ENCODE results near the gene TREH. TPM values are rescaled to one million over a fixed set of nuclear protein-coding genes. Genes with fewer than 3 reads are reported as not detected.
A peak's percentile ranks its signal among the peaks of the same experiment; 100 is the strongest.

The TREH gene
- total RNA-seq, 1 experiment from 2014 or later, result not detected

DNA sequence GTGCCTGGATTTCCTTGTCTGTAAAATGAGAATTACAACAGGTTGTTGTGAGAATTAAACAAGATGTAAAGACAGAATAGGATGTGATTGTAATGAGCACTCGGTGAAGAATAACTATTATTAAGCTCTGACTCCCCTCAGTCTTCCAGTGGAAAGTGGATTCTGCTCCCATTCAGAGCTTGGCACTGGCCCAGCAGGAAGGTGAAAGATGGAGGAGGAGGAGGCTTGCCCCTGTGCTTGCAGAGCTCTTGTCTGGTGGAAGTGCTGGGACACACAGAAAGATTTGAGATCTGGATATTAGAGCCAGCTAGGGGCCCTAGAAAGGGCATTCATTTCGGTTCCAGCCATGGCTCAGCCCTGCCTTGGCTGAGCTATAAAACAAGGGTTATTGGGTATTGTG lies 43.8 kb downstream of the TREH start:
- H3K4me1 ChIP-seq (ENCODE audit: insufficient read depth, low read length), result peaks cover 12% of the 10 kb centered on the region; the same call in 1 of the 2 replicates
- TF ChIP-seq, protein P1, sequence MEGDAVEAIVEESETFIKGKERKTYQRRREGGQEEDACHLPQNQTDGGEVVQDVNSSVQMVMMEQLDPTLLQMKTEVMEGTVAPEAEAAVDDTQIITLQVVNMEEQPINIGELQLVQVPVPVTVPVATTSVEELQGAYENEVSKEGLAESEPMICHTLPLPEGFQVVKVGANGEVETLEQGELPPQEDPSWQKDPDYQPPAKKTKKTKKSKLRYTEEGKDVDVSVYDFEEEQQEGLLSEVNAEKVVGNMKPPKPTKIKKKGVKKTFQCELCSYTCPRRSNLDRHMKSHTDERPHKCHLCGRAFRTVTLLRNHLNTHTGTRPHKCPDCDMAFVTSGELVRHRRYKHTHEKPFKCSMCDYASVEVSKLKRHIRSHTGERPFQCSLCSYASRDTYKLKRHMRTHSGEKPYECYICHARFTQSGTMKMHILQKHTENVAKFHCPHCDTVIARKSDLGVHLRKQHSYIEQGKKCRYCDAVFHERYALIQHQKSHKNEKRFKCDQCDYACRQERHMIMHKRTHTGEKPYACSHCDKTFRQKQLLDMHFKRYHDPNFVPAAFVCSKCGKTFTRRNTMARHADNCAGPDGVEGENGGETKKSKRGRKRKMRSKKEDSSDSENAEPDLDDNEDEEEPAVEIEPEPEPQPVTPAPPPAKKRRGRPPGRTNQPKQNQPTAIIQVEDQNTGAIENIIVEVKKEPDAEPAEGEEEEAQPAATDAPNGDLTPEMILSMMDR (conservative IDR thresholded peaks at IDR 0.05), result no peak
- no peak for DNase-seq
- H3K9me3 Mint-ChIP-seq, result no peaks in the 10 kb centered on the region
- no peaks in the 10 kb centered on the region for H3K79me1 ChIP-seq (ENCODE audit: insufficient read depth, low read depth, low read length, poor library complexity, severe bottlenecking)
- H3K27ac ChIP-seq (ENCODE audit: insufficient read length, low read depth, low read length), result no peak overlapping the region
- peak overlapping the region; percentile 59 for H3K4me2 ChIP-seq (ENCODE audit: insufficient read depth, insufficient read length, low read length)
- H3K4me1 Mint-ChIP-seq, result peaks cover 24 to 37% of the 10 kb centered on the region in 2 experiments
- H3K4ac ChIP-seq (ENCODE audit: low read depth, low read length), result no peak overlapping the region
- no peaks in the 10 kb centered on the region for H4K20me1 ChIP-seq (ENCODE audit: control insufficient read depth, insufficient read depth, insufficient read length)
- no peak overlapping the region for H2AFZ ChIP-seq (ENCODE audit: low read length)
- H3K4me3 Mint-ChIP-seq, result peak overlapping the region; percentile 67 to 79
- no peak overlapping the region for H3K14ac ChIP-seq (ENCODE audit: insufficient read depth, low read length)
- no peak overlapping the region for H2BK12ac ChIP-seq (ENCODE audit: insufficient read length, low read depth, low read length)
- no peak overlapping the region for H2BK20ac ChIP-seq (ENCODE audit: low read depth, low read length, poor library complexity, severe bottlenecking)
- H2BK120ac ChIP-seq (ENCODE audit: low read depth, low read length, poor library complexity, severe bottlenecking), result no peak overlapping the region
- no peak overlapping the region for H2BK15ac ChIP-seq (ENCODE audit: low read depth, low read length)
- peak overlapping the region; percentile 74 to 99 (median 86); a peak in 6 of 7 replicates for H3K27ac Mint-ChIP-seq
- no peaks in the 10 kb centered on the region for H3K27me3 ChIP-seq (ENCODE audit: insufficient read depth, low read length)
- H3T11ph ChIP-seq (ENCODE audit: low read length), result no peak overlapping the region
- H3K56ac ChIP-seq (ENCODE audit: insufficient read length, low read depth, low read length), result no peak overlapping the region
- H2AK5ac ChIP-seq (ENCODE audit: insufficient read length, low read length), result no peak overlapping the region
- H3K79me2 ChIP-seq (ENCODE audit: insufficient read depth, low read length), result no peaks in the 10 kb centered on the region
- H3K27me3 Mint-ChIP-seq (ENCODE audit: low read depth), result no peaks in the 10 kb centered on the region
- H2BK5ac ChIP-seq (ENCODE audit: insufficient read length, low read length), result no peak overlapping the region
- H3K36me3 Mint-ChIP-seq (ENCODE audit: insufficient read depth in 1 of 3, low read depth in 3 of 3), result peaks cover 31 to 59% (median 56%) of the 10 kb centered on the region in 3 experiments
- WGBS (ENCODE audit: extremely low coverage, insufficient read length, low lambda C conversion rate), result no CpG with 5 or more reads among the region's 2 CpGs
- no peak overlapping the region for H4K91ac ChIP-seq (ENCODE audit: insufficient read length, low read depth, low read length)
- H3K23ac ChIP-seq (ENCODE audit: insufficient read length, low read depth, low read length), result no peak overlapping the region
- peaks cover 3% of the 10 kb centered on the region for H3K23me2 ChIP-seq (ENCODE audit: insufficient read length, low read depth, low read length, poor library complexity, severe bottlenecking)
- H4K8ac ChIP-seq (replicated peaks; ENCODE audit: insufficient read length, low read depth, low read length), result no peak overlapping the region
- H3K9me3 ChIP-seq (ENCODE audit: control insufficient read depth, low read depth, low read length), result no peaks in the 10 kb centered on the region
- no peak overlapping the region for H3K18ac ChIP-seq (ENCODE audit: insufficient read length, low read depth, low read length)
- no peak overlapping the region for H4K5ac ChIP-seq (ENCODE audit: insufficient read length, low read depth, low read length)
- H3K9ac ChIP-seq (ENCODE audit: extremely low read depth, insufficient read length, low read length), result no peak overlapping the region

Measured in H9 (cell line).